ENCODE measurements around the gene FAM184B.

The FAM184B gene

GRCh38 chr4:17771284-17771908, 10.0 kb downstream of the FAM184B start:
- DNase-seq: no peak

- DNase-seq: no peak
Observed at GRCh38 chr4:17770845-17771244, 10.6 kb downstream of the FAM184B start.

- DNase-seq: no peak
Observed at GRCh38 chr4:17769406-17770174, 11.8 kb downstream of the FAM184B start.

DNA sequence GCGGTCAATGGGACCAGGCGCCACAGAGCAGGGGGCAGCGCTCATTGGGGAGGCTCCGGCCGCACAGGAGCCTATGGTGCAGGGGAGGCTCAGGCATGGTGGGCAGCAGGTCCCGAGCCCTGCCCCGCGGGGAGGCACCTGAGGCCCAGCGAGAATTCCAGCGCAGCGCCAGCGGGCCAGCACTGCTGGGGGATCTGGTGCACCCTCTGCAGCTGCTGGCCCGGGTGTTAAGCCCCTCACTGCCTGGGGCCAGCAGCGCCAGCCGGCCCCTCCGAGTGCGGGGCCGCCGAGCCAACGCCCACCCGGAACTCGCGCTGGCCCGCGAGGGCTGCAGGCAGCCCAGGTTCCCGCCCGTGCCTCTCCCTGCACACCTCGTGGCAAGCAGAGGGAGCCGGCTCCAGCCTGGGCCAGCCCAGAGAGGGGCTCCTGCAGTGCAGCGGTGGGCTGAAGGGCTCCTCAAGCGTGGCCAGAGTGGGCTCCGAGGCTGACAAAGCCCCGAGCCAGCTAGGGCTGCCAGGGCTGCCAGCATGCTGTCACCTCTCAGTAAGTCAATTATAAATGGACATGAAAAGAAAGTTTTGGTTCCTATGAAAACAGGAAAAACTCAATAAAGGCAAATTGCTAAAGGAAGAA, 14.5 kb downstream of the FAM184B start:
- no peak for DNase-seq

DNA sequence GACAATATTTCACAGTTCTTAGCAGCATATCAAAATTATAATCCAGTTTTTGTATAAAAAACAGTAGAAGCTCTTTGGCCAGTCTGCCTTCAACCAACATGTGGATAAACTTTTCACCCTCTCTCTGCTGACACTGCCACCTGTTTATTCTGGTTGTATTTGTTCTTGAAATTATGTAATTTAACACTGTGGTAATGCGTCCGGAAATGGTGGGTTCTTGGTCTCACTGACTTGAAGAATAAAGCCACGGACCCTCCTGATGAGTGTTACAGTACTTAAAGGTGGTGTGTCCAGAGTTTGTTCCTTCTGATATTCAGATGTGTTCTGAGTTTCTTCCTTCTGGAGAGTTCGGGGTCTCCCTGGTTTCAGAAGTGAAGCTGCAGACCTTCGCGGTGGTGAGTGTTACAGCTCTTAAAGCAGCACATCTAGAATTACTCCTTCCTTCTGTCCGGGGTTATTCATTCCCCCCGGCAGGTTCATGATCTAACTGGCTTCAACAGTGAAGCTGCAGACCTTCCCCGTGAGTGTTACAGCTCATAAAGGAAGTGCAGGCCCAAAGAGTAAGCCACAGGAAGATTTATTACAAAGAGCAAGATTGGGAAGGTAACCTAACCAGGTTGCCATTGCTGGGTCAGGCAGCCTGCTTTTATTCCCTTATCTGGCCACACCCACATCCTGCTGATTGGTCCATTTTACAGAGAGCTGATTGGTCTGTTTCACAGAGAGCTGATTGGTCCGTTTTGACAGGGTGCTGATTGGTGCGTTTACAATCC, 15.7 kb downstream of the FAM184B start:
- no peak for DNase-seq

DNA sequence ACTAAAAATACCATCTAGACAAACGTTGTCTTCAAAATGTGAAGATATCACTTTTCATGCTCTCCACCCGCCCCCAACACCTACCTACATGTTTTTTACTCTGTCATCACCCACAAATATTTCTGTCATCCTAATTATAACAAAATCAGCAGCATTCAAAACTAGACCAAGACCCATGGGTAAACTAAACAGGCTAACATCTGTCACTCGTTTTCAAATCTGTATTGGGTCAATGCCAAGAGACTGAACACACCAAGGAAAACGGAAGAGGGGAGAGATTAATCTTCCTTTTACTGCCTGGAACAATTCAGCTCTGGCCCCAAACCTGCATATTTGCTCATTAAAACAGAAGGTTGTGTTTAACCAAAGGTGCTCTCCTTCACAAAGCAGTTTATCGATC, 17.5 kb downstream of the FAM184B start:
- DNase-seq: no peak

DNA sequence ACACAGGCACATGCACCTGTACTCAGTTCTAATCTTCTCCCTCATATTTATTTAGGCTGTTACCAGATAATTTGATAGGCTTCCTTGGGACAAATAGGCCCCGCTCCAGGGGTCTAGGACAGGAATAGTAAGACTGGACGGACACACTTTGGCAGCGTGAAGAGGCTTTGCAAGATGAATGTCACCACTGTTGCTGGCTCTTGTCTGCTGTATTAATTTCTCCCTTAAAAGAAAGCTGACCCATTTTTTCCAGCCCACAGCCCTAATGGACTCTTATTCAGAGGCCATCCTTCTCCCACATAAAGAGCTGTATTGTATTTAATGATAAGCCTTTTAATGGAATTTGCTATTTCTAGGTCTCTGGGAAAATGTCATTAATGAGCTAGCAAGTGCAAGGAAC, 18.0 kb downstream of the FAM184B start:
- DNase-seq: no peak

DNA sequence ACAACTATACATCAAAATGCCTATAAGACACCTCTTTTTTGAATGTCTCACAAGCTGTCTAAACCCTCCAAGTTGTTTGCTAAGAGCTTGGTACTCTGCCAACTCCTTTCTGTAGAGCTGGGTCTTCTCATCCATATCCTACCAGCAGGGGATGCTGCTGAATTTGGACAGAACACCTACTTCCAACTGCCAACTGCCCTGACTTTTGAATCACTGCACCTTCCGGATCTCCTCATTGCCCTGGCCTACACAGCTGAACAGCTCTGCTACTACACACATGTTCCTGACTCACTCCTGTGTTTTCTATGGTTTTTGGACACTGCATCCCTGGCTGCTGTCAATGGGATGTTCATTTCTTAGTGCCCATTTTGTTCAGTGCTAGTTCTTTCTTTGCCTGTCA, 18.7 kb downstream of the FAM184B start:
- no peak for DNase-seq

- DNase-seq: no peak
Observed at GRCh38 chr4:17761062-17761461, 20.4 kb downstream of the FAM184B start.

DNA sequence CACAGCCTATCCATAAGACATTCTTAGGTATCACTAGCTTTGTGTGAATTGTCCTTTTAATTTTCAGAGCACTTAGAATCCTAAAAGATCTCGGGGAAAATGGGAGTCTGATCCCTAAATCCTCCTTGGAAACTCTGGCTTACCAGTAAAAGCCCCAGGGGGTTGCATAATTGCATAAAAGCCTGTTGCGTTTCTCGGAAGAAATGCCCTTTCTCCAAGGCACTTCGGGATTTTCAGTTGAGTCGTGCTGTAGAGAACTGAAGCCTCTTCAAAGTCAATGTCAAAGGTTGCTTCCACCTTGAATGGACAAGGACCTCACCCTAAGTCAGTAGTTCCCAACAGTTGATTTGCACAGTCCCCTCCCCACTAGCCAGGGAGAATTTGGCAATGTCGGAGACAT, 20.8 kb downstream of the FAM184B start:
- DNase-seq: no peak

- DNase-seq: no peak
Observed at GRCh38 chr4:17758485-17758884, 22.9 kb downstream of the FAM184B start.

DNA sequence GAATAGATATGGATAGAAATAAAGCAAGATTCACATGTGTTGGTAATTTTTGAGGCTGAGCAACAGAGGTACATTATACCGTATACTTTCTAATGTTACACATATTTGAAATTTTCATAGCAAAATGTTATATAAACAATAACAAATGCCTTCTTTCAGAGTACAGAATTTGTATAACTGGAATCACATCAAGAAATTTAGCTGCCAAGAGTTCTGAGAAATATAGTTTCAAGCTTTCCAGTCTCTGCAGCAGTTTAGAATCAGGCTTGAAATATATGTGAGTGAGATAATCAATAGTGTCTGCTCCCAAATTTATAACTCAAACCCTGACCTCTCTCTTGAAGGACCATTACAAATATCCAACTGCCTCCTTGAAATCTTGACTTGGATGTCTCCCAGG, 23.8 kb downstream of the FAM184B start:
- no peak for DNase-seq

- no peak for DNase-seq
Observed at GRCh38 chr4:17753646-17754045, 27.8 kb downstream of the FAM184B start.

DNA sequence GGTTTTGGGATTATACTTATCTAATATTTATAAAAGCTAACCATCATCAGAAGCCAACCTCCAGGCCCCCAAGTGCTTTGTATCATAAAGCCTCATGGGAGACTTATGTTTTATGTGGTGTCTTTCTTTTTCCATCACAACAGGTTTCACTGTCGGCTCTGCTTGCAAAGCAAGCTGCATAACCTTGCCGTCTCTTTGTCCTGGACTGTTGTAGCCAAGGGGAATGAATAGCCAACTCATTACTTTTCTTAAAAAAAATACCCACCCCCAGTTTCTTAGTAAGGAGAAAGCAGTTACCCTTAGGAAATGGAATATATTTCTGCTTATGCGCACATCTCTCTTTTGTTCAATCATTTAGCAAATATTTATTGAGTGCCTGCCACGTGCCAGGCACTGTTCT, 40.7 kb downstream of the FAM184B start:
- DNase-seq: no peak

DNA sequence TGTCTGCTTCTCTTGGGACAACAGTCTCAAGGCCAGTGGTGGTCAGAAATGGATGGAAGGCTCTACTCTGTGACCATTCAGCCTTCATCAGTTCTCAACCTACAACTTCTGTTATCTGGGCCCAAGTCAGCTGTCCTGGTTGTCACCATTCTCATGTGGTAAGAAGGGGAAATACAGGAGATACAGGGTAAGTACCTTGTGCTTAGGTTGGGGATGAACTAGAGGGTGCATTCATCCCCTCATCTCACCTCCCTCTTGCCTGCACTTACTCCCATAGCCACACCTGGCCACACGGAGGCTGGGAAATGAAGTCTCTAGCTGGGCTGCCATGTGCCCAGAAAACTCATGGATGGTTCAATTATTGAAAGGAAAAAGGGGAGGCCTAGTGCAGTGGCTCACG, 44.9 kb downstream of the FAM184B start:
- DNase-seq: no peak

DNA sequence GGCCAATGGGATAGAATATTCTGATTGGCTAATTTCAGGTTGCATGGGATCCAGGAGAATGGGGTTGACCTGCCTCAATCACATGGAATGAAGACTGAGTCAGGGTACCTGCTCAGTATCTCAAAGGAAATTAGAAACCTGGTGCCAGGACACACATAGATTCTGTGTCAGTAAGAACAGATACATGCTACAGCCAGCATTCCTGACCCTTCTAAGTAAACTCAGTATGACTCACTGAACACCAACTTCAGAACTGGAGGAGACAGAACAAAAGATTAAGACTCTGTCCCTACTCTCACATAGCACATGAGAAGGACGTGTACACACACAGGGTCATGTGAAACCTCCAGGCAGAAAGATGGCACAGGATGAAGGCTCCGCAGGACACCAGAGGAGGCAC, 54.5 kb downstream of the FAM184B start:
- DNase-seq: no peak

DNA sequence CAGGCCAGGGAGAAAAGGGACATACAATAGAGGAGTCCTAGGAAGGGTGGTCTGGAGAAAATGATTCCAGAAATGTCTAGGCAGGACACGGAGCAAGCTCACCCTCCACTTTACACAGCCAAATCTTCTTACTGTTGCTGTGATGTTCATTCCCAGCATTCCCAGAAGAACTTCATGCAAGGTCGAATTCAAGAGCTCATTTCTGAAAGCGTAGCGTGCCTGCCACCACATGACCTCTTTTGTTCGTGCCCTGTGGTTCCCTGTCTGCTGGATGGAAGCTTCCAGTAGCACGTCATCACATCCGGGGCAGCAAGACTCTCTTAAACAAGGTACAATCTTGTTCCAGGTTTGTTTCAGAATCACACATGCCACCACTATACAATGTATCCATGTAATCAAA, 57.8 kb downstream of the FAM184B start:
- no peak for DNase-seq

DNA sequence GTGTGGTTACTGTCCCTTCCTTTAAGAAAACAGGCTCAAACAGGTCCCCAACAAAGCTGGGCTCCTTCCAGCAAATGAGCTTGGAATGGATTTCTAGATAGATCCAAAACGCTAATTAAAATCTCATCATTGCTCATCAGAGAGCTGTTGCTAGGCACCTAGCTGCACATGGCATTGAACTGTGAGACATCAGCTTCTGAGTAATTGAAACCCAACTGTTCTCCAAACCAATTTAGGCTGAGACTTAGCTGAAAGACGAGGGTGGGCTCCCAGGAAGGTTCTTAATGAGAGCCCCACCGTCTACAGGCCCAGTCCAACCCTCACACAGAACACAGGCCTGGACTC, 59.1 kb downstream of the FAM184B start:
- no peak for DNase-seq

DNA sequence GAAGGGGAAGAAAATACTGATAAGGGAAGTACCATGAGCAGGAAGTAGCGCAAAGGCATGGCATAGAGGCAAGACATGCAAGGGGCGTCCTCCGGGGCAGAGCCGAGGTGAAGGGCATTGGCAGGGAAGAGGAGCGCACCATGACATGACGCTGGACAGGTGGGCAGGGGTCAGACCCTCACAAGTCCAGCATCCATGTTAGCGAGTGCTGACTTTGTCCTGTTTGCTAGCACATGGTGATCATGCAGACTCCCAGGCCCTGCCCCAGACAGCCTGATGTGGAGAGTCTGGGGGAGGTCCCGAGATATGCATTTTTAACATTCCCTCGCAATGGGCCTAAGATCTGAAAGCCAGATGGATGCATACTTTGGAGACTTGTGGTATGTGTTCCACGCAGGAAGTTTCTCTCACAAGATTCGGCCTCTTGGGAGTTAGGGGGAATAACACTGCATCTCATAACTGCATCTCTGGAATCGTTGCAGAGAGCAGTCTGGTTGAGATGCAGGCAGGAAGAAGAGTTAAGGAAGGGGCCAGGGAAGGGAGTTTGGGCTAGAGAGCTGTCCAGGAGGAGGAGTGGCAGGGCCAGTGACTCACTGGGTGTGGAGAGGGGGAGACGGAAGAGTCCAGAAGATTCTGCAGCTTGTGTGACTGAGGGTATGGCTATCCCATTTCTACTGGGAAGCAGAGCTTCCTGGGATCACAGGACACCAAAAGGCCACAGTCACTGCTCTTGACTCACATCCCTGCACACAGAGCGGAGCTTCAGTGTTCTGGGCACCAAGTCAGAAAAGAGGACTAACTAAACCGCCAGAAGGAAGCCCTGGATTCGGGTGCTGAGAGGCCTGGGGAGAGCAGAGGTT, 59.7 kb downstream of the FAM184B start:
- DNase-seq: no peak

DNA sequence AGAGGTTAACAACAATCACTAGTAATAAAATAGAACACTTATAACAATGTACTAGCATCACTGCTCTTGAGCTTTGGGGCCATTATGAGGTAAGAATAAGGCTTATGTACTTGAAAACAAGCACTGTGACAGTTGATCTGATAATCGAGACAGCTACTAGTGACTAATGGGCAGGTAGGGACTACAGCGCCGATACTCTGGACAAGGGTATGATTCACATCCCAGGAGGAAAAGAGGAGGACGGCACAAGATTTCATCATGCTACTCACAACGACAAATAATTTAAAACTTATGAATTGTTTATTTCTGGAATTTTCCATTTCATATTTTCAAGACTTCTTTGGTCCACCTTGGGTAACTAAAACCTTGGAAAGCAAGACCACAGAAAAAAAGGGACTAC, 62.3 kb downstream of the FAM184B start:
- no peak for DNase-seq

- DNase-seq: no peak
Observed at GRCh38 chr4:17718471-17718870, 63.0 kb downstream of the FAM184B start.

- no peak for DNase-seq
Observed at GRCh38 chr4:17717301-17717700, 64.1 kb downstream of the FAM184B start.

DNA sequence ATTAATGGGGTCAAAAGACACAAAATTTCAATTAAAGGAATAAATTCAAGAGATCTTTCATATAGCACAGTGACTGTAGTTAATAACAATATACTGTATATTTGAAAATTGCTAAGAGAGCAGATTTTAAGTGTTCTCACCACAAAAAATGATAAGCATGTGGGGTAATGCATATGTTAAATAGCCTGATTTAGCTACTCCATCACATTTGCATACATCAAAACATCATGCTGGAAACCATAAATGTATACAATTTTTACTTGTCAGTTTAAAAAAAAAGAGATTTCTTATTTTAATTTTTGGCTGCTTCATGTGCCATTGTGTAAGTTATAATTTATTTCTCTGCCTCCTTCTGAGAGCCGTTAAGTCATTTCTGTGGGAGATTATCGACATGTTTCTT, 65.9 kb downstream of the FAM184B start:
- DNase-seq: no peak

Measured in stimulated activated CD8-positive, alpha-beta memory T cell treated with anti-CD3 and anti-CD28 coated beads, Interleukin-4, amount 100 ng/mL, for 48 hours (primary cell).